GM21360 (cell line): ENCODE results near the gene RFESD.
"Not testable (repeated sequence)": the region's sequence is repeated elsewhere in the genome, so short reads cannot be mapped to it uniquely, and the experiment has no call there.

Experiments used
- ATAC-seq: cut with Tn5 transposase; IDR thresholded peaks from one replicate; pipeline ENCODE4 v1.9.1; 2021; ENCODE audit warnings: mild to moderate bottlenecking, moderate library complexity; ENCODE audit not compliant: unreplicated experiment

Gene RFESD

DNA sequence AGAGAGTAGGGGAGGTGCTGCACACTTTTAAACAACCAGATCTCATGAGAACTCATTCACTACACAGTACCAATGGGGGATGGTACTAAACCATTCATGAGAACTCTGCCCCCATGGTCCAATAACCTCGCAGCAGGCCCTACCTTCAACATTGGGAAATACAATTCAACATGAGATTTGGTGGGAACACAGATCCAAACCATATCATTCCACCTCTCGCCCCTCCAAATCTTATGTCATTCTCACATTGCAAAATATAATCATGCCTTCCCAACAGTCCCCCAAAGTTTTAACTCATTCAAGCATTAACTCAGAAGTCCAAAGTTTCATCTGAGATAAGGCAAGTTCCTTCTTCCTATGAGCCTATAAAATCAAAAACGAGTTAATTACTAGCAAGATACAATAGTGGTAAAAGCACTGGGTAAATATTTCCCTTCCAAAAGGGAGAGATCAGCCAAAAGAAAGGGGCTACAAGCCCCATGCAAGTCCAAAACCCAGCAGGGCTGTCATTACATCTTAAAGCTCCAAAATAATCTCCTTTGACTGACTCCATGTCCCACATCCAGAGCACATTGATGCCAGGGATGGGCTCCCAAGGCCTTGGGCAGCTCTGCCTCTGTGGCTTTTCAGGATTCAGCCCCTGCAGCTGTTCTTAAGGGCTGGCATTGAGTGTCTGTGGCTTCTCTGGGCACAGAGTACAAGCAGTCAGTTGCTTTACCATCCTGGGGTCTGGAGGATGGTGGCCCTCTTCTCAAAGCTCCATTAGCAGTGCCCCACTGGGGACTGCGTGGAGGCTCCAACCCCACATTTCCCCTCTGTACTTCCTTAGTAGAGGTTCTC is 18.4 kb upstream of the RFESD start:
- ATAC-seq, result no peak

DNA sequence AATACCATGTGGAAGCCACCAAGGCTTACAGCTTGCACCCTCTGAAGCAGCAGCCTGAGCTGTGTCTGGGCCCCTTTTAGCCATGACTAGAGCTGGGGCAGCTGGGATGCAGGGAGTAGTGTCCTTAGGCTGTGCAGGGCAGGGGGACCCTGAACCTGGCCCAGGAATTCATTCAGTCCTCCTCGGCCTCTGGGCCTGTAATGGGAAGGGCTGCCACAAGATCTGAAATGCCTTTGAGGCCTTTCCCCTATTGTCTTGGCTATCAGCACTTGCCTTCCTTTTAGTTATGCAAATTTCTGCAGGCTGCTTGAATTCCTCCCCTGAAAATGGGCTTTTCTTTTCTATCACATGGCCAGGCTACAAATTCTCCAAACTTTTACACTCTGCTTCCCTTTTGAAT is 17.6 kb upstream of the RFESD start:
- ATAC-seq, result no peak

DNA sequence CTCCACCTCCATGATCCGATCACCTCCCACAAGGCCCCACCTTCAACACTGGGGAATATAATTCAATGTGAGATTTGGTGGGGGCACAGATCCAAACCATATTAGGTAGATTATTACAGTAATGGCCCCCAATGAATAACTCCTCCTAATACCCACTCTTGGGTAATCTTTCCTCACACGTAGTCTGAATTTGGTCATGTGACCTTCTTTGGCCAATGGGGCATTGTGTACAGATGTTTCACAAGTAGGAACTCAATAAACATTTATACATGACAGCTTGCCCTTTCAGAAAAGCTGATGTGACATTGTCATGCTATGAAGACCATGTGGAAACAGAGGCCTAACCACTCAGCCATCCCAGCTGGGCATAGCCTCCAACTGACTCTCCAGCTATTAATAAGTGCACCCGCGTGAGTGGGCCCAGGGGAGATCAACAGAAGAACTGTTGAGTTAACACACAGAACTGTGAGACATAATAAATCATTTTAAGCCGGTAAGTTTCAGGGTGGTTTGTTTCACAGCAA is 16.1 kb upstream of the RFESD start:
- ATAC-seq, result no peak

DNA sequence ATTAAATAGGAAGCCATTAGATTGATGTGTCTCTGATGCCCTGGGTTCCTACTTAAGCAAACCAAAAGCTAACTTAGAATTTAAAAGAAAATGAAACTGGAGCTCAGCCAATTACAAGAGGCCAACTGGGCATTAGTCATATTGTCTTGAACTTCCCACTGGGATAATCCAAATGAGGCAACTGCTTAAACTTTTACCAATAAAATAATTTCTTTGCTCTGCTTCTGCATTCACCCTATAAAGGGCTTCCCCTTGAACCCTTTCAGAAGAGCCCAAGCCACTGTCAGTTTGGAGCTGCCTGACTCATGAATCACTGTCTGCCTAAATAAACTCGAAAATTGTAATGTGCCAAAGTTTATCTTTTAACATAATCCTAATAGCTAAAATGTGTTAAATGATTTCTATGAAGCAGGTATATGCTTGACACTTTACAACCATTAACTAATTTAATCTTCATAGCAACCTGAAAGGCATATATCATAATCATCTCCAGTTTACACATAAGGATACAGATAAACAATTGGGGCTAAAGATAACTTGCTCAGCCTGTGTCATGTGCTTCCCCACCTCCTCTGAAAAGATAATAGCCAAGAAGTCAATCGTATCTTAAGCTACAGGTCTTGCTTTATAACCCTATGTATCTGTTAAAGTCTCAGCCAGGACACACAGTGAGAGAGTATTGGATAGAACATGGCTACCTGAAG is 15.2 kb upstream of the RFESD start:
- ATAC-seq, result peak; percentile 10

DNA sequence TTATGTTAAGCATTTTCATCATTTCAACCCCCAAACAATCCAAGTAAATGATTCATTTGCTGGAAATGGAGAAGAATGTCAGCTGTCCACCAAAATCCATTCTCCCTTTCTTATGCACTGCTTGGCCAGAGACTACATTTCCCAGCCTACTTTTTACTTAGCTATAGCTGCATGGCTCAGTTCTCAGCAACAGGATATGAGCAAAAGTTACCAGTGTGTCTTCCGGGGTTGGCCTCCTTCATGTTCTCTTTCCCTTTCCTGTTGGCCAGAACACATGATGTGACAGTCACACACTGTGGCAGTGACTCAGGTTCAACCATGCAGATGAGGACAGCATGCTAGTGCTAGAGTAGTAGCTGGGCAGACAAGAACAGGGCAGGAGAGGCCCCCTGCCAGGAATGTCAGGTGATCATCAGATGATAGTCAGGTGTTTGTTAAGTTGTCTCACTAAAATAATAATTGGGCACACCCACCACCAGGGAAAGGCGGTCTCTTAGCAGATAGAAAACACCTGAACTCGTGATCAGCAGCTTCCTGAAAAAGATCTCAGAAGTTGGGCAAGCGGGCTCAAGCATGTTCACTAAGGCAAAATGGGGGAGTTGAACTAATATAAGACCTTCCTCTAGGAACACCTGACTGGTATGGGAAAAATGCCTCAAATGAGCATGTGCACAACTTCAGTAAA is 14.4 kb upstream of the RFESD start:
- ATAC-seq, result peak; percentile 81

DNA sequence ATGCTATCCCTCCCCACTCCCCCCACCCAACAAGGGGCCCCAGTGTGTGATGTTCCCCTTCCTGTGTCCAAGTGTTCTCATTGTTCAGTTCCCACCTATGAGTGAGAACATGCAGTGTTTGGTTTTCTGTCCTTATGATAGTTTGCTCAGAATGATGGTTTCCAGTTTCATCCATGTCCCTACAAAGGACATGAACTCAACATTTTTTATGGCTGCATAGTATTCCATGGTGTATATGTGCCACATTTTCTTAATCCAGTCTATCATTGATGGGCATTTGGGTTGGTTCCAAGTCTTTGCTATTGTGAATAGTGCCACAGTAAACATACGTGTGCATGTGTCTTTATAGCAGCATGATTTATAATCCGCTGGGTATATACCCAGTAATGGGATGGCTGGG is 13.6 kb upstream of the RFESD start:
- not testable (repeated sequence) for ATAC-seq

DNA sequence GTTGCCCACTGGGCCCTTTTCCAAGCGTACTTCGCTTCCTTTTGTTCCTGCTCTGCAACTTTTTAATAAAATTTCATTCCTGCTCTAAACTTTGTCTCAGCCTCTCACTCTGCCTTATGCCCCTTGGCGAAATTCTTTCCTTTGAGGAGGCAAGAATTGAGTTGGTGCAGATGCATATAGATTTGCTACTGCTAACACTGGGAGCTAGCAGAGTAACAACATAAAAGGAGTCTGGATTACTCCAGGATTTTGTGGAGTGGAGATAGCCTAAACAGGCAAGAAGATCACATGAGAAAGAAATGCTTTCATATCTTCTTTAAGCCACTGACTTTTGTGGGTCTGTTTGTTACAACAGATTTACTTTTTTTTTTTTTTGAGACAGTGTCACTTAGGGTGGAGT is 12.9 kb upstream of the RFESD start:
- ATAC-seq, result no peak

DNA sequence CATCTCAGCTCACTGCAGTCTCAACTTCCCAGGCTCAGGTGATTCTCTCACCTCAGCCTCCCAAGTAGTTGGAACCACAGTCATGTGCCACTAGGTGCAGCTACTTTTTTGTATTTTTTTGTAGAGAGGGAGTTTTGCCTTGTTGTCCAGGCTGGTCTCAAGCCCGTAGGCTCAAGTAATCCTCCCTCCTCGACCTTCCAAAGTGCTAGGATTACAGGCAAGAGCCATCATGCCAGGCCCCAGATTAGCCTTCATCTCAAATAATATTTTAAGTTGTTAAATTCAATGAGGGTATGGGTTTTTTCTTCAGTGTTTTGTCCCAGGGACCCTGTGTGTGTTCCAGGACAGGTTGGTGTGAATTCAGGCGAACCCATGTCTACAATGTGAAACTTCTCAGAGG is 12.5 kb upstream of the RFESD start:
- ATAC-seq, result no peak

DNA sequence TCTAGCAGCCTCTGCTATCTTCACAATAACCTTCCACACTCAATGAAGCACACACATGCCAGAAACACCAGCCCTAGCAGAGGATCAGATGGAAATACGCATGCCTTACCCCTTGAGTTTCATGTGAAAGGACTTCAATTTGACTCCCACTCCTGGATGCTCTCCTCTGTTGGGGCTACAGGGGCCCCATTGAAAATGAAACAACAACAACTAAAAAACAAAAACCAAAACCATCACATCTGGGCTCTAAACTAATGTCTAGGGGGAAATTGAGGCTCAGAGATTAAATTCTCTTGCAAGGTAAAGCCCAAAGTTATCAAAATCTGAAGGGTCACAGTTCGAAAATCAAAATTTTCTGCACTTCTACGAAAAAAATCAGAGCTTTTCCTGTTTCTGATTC is 7.9 kb upstream of the RFESD start:
- ATAC-seq, result no peak

DNA sequence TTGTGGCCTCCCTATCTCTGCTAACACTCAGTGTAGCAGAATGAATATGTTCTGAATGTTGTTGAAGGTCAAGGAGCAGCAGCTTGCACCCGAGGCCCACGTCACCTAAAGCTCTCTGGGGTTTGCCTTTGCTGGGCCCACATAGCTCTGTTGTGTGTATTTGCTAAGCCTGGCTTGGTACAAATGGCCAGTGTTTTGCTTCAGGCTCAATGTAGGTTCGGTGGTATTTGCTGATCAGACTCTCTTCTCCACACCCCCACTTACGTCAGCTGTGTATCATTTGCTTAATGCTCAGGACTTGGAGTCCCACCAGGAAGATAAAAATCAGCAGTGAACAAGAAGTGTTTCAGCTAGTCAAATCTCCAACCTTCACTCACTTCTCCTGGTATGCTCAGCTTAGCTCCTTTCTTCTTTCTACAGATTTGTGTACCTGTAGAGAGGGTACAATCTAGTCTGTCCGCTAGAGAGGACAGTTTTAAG is 4.8 kb upstream of the RFESD start:
- no peak for ATAC-seq

DNA sequence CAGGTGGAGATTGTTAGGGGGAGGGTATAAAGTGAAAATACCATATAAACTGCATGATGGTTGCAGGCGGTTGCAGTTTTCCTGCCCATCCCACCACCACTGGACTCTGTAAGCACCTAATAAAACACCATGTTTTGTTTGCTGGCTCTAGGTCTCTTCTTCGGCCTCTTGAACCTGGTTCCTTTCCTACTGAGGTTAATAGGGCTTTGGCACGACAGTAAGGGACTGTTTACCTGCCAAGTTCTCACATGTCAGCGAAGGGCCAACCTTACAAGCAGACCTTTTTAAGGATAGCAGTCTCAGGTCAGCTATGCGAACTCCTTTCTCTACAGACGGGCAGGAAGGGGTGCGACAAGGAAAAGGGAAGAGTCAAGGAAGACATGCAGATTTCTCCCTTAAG is 3.4 kb upstream of the RFESD start:
- ATAC-seq, result no peak

DNA sequence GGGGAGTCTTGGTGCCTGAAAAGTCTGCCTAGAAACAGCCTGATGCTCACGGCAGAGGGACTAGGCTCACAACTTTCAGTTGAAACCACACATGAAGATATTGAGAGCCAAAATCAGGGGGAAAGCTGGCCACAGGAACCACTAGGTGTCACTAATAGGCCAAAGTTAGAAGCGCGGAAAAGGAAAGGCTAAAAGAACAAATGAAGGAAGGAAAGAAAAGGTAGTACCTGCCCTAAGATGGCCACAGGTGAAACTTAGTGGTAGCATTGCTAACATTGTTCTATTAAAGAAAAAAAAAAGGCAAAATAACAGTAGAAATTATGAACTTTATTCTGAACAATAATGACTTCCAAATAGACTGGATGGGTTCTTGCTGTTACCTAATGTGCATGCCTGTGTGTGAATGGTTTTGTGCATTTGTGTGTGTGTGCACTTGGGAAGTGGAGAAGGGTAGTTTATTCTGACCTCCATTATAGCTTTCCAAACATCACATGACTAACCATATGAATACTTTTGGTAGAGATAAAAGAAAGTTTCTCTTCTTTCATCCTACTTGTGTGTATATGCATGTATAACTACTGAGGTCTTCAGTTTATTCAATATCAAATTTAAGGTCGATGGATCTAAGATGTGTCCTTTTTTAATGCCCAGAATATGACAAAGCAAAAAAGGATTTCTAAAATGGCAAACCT is 2.1 kb upstream of the RFESD start:
- ATAC-seq, result peak; percentile 44

DNA sequence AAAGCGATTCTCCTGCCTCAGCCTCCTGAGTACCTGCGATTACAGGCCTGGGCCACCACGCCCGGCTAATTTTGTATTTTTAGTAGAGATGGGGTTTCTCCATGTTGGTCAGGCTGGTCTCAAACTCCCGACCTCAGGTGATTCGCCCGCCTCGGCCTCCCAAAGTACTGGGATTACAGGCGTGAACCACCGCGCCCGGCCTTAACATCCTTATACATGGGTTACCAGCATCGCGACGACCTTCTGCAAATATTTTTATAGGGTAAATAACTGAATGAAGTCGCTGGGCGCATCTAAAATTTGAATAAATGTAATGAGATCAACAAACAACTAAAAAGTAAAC is 380 bp upstream of the RFESD start:
- not testable (repeated sequence) for ATAC-seq

DNA sequence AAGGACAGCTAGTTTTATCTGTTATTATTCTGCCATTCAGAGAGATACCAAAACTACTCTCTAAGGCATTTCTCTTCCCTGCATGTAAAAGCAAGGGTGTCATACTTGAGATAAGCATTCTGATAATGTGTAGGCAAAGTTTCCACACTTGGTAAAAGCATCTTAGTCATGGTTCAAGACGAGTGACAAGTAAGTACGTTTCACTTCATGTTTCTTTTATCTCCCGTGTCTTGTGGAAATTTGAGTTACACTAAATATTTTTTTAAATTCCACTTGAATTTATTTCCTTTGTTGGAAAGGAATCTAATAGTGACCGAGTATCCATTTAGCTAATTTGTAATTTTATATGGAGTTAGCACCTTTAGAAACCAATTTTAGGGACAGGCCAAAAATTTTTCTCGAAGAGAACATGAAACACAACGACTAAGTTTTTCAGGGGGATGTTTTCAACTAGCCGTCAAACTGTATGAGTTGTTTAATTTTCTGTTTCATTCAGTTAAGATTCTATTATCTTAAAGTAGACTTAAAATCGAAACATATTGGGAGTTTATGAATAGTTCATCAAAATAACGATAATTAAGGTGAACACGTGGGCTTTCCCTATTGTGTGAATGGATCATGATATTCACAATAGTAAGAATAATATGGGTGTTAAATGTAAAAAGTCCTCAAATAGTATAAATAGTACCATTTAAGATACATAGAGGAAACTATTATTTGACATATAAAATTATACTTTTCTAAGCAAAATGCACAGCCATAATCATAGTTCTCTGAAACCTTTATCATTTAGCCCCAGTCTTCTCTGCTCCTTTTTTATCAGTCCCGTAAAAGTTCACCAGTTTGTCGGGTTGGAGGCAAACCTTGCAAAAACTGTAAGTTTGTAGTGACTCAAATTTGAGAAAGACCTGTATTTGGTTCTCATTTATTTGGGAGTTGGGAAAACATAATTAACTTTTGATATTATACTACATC is 1.6 kb downstream of the RFESD start:
- no peak for ATAC-seq

DNA sequence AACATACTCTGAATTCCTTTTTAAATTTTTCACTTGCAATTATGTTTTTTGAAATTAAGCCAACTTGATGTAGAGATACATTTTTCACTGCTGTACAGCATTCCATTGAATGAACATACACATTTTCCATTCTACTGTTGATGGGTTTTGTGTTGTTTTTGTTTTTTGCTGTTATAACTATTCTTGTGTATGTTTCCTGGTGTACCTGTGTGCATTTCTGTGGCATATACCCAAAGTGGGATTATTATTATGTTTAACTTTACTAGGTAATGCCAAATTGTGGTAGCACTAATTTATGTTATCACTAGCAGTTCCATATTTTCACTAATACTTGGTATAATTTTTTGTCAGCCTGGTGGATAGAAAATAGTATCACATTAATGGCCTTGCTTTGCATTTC is 2.7 kb downstream of the RFESD start:
- no peak for ATAC-seq

DNA sequence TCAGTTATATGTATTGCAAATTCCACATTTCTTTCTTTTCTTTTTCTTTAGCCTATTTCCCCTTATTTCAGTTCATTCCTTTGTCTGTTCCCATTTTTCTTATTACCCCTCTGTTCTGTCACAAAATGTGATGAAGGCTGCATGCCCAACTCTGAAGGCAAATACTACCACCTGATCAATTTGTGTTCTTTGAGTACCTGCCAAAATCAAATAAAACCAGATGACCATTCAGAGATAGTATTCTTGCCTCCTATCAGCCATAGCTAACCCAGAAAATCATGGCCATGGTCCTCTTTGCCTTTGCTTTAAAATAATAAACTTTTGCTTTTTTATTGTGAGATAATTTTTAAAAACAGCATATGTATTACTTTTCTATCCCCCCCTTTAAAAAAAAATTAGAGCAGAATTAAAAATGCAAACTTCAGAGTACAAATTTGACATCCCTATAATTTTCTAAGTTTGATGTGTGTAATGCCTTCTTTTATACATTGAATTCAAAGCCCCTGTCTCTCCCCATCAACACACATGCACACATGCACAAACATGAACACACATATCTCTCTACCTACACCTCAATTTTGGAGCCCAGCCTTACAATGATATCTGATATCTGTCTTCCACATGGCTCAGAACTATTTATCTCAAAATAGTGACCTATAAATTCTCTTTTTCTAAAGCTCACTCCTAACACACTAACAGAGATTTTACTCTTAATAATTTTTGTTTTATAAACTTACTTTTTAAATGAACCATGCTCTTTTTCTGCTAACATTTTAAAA is 3.5 kb downstream of the RFESD start:
- no peak for ATAC-seq

DNA sequence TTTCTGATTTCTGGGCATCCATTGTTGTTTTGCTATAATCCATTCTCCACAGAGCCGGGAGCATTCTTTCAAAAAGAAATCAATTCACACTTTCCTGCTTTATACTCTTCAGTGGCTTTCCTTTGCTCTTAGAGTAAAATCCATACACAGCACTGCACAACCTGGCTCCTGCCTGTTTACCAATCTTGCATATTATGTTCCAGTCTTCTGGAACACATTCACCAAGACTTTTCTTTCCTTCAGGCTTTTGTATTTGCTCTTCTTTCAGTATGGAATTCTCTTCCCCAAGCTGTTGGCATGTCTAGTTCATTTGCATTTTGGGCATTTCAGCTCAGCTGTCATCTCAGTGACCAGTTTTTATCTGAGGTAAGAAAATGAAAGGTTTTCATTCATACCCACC is 6.3 kb downstream of the RFESD start:
- ATAC-seq, result no peak

DNA sequence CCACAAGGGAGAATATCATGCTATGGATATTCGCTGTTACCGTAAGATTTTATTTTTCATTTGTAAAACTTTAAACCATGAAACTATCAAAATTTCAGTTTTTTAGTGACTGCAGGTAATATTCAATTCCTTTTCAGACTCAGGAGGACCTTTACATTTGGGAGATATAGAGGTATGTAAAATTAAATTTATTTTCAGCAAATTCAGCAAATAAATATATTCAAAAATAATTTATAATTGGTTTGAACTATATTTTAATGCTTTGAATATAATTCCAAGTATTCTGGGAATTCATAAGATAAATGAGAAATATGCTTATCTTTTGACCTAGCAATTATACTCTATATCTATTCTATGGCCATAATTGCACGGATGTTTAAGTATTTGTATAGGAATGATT is 7.6 kb downstream of the RFESD start:
- no peak for ATAC-seq

DNA sequence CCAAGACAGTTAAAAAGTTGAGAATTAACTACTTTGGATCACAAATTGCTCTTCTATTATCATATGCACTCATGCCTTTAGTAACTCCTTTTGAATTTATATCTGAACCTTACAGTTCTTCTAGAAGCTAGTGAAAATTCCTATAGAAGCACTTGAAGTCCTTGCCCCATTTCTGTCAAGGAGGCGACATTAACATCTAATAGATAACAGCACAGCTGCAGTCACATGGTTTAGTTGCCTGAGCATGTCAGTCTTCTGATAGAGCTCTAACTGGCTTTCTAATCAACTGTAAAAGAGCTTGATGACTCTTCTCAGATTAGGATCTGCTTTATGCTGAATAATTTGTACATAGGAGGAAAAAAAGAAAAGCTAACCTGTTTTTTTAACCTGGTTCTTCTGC is 9.0 kb downstream of the RFESD start:
- ATAC-seq, result no peak
